SK-N-SH (cell line): Measurements from ENCODE around the gene ADAM33.

Source experiments
- CTCF ChIP-seq: fragments of 200-600 bp; sonication (generic); IDR thresholded peaks from 2 replicates; pipeline ENCODE4 v1.6.1; 2017; ENCODE audit warnings: antibody characterized with exemption, mild to moderate bottlenecking, moderate library complexity
- FOXM1 ChIP-seq: IDR thresholded peaks from 2 replicates; pipeline ENCODE4 v1.4.0; 2012; ENCODE audit warnings: low read depth, mild to moderate bottlenecking
- MAX ChIP-seq: IDR thresholded peaks from 2 replicates; pipeline ENCODE4 v1.4.0; 2012; ENCODE audit warnings: low read depth
- MXI1 ChIP-seq: IDR thresholded peaks from 2 replicates; pipeline ENCODE4 v1.6.1; 2012; ENCODE audit warnings: mild to moderate bottlenecking, low read depth, low read length, improper control_type of control experiment
- PBX3 ChIP-seq: IDR thresholded peaks from 2 replicates; pipeline ENCODE4; 2012
- POLR2AphosphoS5 ChIP-seq: IDR thresholded peaks from 2 replicates; pipeline ENCODE4 v1.6.1; 2012; ENCODE audit warnings: low read depth, low read length
- RCOR1 ChIP-seq: fragments of 150-350 bp; IDR thresholded peaks from 2 replicates; pipeline ENCODE4 v1.6.1; 2017; ENCODE audit warnings: antibody characterized with exemption, low read length
- SMC3 ChIP-seq: IDR thresholded peaks from 2 replicates; pipeline ENCODE4 v1.6.1; 2012; ENCODE audit warnings: low read depth, low read length, improper control_type of control experiment
- TCF12 ChIP-seq: IDR thresholded peaks from 2 replicates; pipeline ENCODE4 v1.4.0; 2012

GRCh38 chr20:3635346-3635745 lies 46.5 kb downstream of the ADAM33 start:
- TF ChIP-seq RCOR1: no peak
- no peak for TF ChIP-seq CTCF
- no peak for TF ChIP-seq TCF12
- TF ChIP-seq FOXM1: no peak
- TF ChIP-seq SMC3: no peak
- TF ChIP-seq POLR2AphosphoS5: no peak
- no peak for TF ChIP-seq PBX3
- no peak for TF ChIP-seq MXI1
- TF ChIP-seq MAX: no peak
